Stomach smooth muscle (tissue), 2 donors: Measurements from ENCODE around the gene TGM2.

Experiments used
- H3K27ac ChIP-seq: one replicate; pipeline ENCODE4 v1.7.0; 2013; ENCODE audit warnings: mild to moderate bottlenecking, low read length, inconsistent platforms
- H3K27me3 ChIP-seq, 2 donors: one replicate each; pipeline ENCODE4 v1.7.0; 2013; ENCODE audit warnings: low read length in 2 of 2; ENCODE audit not compliant: insufficient read depth in 2 of 2, control insufficient read depth in 1 of 2
- H3K36me3 ChIP-seq, 2 donors: one replicate each; pipeline ENCODE4 v1.7.0; 2013; ENCODE audit warnings: low read length in 2 of 2; ENCODE audit not compliant: control insufficient read depth in 2 of 2, insufficient read depth in 2 of 2
- H3K4me1 ChIP-seq: one replicate; pipeline ENCODE4 v1.7.0; 2013; ENCODE audit warnings: low read length; ENCODE audit not compliant: control insufficient read depth, insufficient read depth
- H3K4me3 ChIP-seq, 2 donors: one replicate each; pipeline ENCODE4 v1.7.0; 2013; ENCODE audit warnings: low read length in 2 of 2
- H3K9ac ChIP-seq, 2 donors: one replicate each; pipeline ENCODE4 v1.7.0; 2013; ENCODE audit warnings: low read length in 2 of 2, mild to moderate bottlenecking in 1 of 2
- H3K9me3 ChIP-seq, 2 donors: one replicate each; pipeline ENCODE4 v1.7.0; 2013; ENCODE audit warnings: low read length in 2 of 2; ENCODE audit not compliant: control insufficient read depth in 2 of 2
- donor health status: healthy.
- donor health status: Pancreatic carcinoma.

TGM2 gene

DNA sequence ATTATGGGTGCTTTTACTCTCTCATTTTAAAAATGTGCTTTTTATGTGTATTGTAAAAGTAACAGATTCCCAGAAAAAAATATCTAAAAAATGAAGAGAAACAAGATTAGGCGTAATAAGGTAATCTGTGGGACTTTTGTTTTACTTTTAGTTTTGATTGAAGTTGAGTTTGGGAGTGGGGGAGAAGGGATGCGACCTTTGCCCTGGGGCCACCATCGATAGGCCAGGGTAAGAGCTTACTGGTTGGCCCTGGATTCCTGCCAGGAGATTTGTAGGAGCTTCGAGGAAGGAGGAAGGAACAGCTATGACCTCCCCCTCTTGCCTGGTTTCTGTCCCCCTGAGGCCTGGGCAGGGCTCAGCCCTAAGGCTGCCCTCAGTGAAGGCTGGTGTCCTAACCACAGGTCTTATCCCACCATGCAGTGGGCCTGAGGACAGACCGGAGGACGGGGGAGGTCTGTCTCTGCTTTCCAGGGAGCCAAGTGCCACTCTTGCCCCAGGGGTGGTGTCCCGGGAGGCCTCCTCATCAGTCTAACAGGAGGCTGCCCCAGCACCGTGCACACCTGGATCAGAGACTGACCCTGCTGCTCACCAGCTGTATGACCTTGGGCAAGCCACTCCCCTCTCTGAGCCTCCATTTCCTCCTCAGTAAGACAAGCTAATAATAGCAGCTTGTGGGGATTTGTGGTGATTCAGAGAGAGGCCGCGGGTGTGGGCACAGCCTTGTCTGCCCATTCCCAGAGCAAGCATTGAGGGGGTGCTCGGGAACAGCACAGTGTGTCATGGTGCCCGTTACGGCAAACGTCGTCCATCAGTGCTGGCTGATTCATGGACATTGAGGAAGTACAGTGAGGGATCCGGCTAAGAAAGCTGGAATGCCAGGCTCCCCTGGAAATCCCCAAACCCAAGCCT, 21.2 kb downstream of the TGM2 start:
- Histone ChIP-seq H3K9ac (peak overlapping the region; percentile 55 to 66), H3K36me3 (peaks cover 33 to 46% of the 10 kb centered on the region in 2 donors), H3K4me1 (peaks cover 30% of the 10 kb centered on the region)

DNA sequence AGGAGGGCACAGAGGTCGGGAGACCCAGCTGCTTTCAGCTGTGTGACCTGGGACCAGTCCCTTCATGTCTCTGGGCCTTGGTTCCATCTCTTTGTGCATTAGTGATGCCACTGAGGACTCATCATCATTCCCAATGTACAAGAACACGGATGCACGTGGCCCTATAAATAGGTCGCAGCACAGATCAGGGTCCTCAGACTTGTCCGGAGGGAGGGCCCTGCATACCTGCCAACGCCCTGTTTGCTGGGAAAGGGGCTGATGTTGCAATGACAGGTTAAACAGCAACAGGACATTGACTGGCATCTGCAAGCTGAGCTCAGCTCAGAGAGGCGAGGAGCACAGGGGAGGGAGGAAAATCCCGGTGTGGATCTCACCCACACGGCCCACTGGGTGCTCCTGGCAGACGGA, 21.8 kb downstream of the TGM2 start:
- Histone ChIP-seq H3K4me3 (no peak overlapping the region), H3K9me3 (no peaks in the 10 kb centered on the region), H3K4me1 (peaks cover 30% of the 10 kb centered on the region), H3K36me3 (peaks cover 39 to 46% of the 10 kb centered on the region in 2 donors), H3K27me3 (no peaks in the 10 kb centered on the region), H3K9ac (no peak overlapping the region), H3K27ac (peak overlapping the region; percentile 89)

More for the DNA sequence above, 21.2 kb downstream of the TGM2 start:
- Histone ChIP-seq H3K27ac (peak overlapping the region; percentile 89), H3K4me3 (peak overlapping the region in 1 of 2 donors; percentile 35), H3K9me3 (no peaks in the 10 kb centered on the region), H3K27me3 (no peaks in the 10 kb centered on the region)

DNA sequence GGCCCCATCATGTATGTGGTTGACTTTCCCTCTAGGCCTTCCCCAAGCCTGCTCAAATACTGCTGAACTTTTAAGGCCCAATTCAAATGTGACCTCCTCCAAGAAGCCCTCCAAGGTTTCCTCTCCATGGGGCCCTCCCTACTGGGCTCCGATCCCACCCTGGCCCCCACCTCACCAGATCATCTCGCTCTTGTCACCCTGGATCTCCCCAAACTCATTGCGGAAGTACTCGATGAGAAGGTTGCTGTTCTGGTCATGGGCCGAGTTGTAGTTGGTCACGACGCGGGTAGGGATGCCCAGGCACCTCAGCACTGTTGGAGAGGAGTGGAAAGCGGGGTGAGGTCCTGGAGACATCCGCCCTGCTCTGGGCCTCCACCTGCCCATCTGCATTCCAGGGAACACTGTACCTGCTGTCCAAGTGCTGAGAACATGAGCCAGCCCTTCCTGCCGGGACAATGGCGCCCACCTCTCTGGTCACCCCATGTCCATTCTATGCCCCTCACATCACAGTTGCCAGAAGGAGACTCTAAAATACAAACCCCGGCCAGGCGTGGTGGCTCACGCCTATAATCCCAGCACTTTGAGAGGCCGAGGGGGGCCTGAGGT, 23.1 kb downstream of the TGM2 start:
- Histone ChIP-seq H3K9me3 (no peaks in the 10 kb centered on the region), H3K4me1 (peaks cover 30% of the 10 kb centered on the region), H3K9ac (no peak overlapping the region), H3K27ac (no peak overlapping the region), H3K4me3 (no peak overlapping the region), H3K27me3 (no peaks in the 10 kb centered on the region), H3K36me3 (peaks cover 37 to 46% of the 10 kb centered on the region in 2 donors)

DNA sequence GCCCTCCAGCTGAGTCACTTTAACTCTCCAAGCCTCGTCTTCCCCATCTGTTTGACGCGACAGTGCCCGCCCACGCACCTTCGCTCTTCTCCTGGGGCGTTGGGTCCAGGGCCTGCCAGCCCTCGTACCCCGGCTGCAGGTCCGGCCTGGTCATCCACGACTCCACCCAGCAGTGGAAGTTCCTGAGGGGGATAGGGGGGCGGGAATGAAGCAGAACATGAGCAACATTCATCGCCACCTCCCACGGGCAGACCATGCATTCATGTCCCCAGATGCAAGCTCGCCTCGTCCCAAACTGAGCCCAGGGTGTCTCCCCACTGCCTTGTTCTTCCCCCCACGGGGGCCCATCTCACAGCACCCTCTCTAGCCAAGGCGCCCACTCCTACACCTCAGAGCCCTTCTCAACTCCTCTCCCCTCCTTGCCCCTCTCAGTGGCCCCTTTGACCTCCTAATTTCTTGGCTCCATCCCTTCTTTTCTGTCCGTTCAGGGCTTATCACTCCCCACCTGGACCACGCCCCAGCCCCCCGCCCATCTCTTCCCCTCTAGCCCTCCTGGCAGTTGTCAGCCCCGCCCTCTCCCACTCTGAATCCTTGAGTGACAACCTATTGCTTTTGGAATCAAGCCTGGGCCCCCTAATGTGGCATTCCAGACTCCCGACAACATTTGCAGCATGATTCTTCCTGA, 23.7 kb downstream of the TGM2 start:
- no peak overlapping the region for H3K27ac ChIP-seq
- no peak overlapping the region for H3K9ac ChIP-seq
- H3K36me3 ChIP-seq = peaks cover 37 to 44% of the 10 kb centered on the region in 2 donors
- H3K4me3 ChIP-seq = no peak overlapping the region
- H3K4me1 ChIP-seq = peaks cover 30% of the 10 kb centered on the region
- H3K9me3 ChIP-seq = no peaks in the 10 kb centered on the region
- H3K27me3 ChIP-seq = no peaks in the 10 kb centered on the region

DNA sequence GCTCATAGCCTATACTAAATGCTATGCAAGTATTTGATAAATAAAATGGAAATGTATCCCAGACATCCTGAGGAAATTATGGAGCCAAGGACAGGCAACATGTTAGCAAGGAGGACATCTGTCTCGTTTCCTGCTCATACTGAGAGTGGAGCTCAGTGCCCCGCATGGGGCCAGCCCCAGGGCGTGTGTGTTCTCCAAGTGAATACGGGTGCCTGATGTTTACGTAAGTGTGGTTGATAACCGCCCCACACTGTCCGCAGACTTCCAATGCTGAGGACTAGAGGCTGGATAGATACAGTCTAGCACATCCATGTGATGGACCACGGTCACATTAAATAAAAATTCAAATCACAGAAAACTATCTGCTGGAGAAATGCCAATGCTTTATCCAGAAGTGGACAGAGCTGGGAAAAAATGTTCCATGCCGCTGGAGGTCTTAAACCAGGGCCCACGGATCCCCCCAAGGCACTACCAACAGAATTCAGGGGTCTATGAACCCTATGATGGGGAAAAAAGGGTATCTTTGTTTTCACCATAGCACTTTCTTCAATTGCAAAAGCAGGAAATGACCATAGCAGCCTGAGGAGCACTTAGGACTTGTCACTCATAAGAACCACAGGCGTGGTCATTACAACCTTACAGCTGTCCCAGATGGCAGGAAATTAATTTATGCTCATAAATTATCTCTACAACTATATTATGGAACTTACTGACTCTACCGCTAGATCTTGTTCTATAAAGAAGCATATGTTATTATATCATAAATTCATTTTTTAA, 24.9 kb downstream of the TGM2 start:
- peaks cover 27% of the 10 kb centered on the region for H3K4me1 ChIP-seq
- H3K27ac ChIP-seq = no peak overlapping the region
- H3K36me3 ChIP-seq = peaks cover 35 to 51% of the 10 kb centered on the region in 2 donors
- no peaks in the 10 kb centered on the region for H3K9me3 ChIP-seq
- H3K9ac ChIP-seq = no peak overlapping the region
- no peak overlapping the region for H3K4me3 ChIP-seq
- H3K27me3 ChIP-seq = no peaks in the 10 kb centered on the region

DNA sequence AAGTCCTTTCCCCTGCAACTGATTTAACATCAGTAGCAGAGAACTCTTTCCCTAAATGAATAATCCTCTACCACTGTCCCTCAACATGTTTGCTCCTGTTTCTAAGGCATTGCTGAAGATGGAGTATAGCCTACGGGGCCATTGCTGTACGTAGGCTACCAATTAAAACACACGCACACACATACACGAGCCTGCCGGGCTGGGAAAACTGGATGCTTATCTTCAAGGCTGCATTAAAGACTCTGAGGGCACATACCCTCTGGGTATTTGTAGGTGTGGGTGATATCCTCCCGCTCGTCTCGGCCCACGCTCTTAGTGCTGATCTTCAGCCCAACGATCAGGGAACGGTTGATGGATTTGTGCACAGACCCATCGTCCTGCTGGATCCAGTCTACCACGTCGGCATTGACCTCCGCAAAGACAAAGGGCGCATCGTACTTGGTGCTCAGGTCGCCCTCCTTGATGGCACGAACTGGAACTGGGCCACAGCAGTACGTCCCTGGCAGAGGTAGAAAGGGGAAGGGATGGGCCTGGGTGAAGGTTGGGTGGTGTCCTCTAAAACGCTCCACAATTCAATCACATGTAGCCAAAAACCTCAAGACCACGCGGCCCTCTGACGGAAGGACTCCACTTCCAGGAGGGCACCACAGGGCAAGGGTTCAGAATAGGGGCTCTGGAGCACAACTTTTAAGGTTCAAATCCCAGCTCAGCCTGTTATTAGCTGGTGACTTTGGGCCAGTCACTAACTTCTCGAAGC, 25.7 kb downstream of the TGM2 start:
- no peak overlapping the region for H3K4me3 ChIP-seq
- peaks cover 35 to 57% of the 10 kb centered on the region in 2 donors for H3K36me3 ChIP-seq
- no peak overlapping the region for H3K9ac ChIP-seq
- H3K4me1 ChIP-seq = peaks cover 22% of the 10 kb centered on the region
- no peaks in the 10 kb centered on the region for H3K9me3 ChIP-seq
- H3K27ac ChIP-seq = no peak overlapping the region
- H3K27me3 ChIP-seq = no peaks in the 10 kb centered on the region

DNA sequence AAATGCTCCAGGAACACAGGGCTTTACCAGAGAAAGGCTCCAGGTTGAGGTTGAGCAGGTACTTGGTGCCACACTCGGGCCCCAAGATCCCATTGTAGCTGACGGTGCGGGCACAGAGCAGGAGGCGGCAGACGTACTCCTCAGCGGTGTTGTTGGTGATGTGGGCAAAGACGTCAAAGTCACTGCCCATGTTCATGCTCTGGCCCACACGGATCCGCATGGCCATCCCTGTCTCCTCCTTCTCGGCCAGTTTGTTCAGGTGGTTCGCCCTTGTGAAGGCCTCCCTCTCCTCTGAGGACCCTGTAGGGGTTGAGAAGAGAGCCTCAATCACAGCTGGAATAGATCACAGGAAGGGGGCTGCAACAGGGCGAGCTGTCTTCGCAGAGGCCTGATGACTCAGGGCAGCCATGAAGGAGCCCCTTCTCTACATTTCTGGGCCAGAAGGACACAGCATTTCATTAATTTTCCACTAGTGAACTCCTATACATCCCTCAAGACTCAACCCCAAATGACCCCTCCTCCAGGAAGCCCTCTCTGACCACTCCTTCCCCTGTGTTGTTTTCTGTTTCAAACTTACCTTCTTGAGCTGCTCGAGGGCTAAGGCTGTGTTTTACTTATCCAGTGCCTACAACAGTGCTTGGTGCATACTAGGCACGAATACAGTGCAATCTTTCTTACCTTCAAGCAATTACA, 26.8 kb downstream of the TGM2 start:
- Histone ChIP-seq H3K27ac (no peak overlapping the region), H3K4me3 (no peak overlapping the region), H3K27me3 (no peaks in the 10 kb centered on the region), H3K36me3 (peaks cover 35 to 58% of the 10 kb centered on the region in 2 donors), H3K9ac (no peak overlapping the region), H3K9me3 (no peaks in the 10 kb centered on the region), H3K4me1 (peaks cover 13% of the 10 kb centered on the region)

DNA sequence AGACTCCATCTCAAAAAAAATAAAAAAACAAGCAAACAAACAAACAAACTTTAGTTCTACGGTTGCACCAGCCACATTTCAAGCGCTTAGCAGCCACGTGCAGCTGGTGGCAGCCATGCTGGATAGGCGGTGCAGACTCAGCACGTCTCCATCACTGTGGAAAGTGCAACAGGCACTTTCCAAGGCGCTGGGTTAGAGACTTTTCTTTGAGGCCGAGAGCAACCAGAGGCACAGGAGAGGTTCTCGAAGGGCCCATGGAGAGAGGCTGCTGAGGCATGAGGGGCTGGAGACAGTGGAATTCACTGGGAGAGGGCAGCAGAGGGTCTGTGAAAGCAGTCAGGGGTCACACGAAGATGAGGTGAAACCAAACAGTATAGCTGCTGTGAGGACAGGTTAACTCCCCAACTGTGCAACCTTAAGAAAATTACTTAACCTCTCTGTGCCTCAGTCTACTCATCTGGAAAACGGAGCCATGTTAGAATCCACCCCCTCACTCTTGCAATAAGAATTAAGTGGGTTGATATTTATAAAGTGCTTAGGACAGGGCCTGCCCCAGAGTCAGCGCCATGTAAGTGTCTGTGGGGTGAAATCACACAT, 27.5 kb downstream of the TGM2 start:
- Histone ChIP-seq H3K36me3 (peaks cover 38 to 63% of the 10 kb centered on the region in 2 donors), H3K9ac (no peak overlapping the region), H3K27me3 (no peaks in the 10 kb centered on the region), H3K4me1 (peaks cover 6% of the 10 kb centered on the region), H3K9me3 (no peaks in the 10 kb centered on the region), H3K4me3 (no peak overlapping the region), H3K27ac (no peak overlapping the region)
